Astrocyte (in vitro differentiated cells and primary cell): ENCODE results near the gene CXCL8.

Experiments used
- CTCF ChIP-seq: IDR thresholded peaks from 2 replicates; pipeline ENCODE4 v1.5.1; 2011; ENCODE audit warnings: low read depth, mild to moderate bottlenecking, inconsistent platforms, low read length, moderate library complexity; ENCODE audit not compliant: insufficient read depth
- EZH2 ChIP-seq: IDR thresholded peaks from 2 replicates; pipeline ENCODE4 v1.6.1; 2012; ENCODE audit warnings: mild to moderate bottlenecking, low read length, inconsistent platforms; ENCODE audit not compliant: insufficient read depth

DNA sequence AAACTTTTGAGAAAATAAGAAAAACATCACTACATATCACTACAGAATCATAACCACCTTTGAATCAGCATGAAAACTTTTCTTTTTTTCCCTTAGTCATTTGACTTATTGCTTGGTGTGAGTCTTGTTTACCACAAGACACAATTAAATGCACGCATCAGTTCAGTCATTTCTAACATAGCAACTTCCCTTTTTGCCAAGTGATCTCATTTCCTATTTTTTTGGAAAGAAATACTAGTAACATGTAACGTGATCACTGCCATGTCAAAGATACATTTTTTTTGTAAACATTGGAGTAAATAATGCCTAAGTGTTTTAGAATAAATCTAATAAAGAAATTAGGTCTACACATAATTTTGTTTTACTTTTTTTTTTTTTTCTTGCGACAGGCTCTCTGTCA is 5.1 kb upstream of the CXCL8 start:
- TF ChIP-seq CTCF, result no peak
- TF ChIP-seq EZH2, result no peak
